Superior temporal gyrus (tissue), 1 donor: Measurements from ENCODE around the gene LTF.

Experiments used
- DNase-seq: peaks from one replicate; pipeline ENCODE4 v3.0.0-alpha.2; 2016; ENCODE audit errors: extremely low spot score

Gene LTF

DNA sequence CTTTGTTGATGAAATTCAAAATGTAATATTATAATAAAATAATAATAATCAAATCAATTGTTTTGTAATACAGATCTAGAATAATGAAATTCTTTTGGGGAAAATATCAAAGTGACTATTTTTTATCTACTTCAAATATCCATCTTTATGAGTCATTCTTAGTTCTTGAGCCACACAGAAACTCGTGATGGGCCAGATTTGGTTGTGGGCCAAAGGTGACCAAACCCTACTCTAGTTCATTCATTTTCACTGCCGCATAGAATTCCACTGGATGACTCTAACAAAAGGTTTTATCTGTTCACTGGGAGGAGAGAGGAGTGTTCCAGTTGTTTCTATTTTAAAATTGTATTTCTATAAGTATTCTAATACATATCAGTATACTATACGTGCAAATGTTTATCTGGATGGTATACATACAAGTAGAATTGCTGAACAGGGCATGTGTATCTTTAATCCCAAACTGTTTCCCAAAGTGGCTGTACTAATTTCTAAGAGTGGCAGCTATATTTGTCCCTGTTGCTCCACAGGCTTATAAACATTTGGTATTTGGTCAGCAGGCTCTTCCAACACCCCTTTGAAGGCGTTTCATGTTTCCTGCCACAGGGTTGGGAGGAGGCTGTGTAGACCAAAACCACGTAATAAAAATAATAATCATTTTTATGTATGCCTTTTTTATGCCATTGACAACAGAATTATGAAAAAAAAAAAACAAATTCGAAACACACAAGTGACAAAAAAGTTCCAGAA is 25.8 kb upstream of the LTF start:
- DNase-seq = no peak

GRCh38 chr3:46489875-46490274 is 25.2 kb upstream of the LTF start:
- DNase-seq = no peak

GRCh38 chr3:46489381-46489780 is 24.7 kb upstream of the LTF start:
- DNase-seq = no peak

DNA sequence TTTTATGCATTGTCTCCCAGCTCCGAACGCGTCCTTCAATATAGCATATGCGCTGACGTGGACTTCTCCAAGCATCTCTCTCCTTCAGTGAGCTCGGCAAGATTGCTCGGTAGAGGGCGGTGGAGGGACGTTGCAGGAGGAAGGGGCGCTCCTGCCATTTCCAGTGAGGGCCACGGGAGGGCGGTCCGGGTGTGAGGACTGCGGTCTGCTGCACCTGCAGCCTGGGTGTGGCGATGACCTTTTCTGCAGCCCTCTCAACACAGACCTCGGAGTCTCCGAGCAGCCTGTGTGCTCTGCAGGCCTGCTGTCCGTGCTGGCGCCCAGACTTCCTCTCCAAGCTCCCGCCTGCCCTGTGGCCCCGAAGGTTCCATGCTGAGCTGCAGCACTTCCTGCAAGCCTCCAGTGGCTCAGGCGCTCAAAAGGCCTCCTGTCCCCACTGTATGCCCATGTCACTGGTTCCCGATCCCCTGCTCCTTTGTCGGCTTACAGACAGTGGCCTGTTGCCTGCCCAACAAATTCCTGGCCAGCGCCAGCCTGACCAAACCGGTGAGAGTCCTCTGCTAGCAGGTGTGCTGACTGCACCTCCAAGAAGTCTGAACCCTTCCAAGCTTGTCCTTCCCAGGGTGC is 24.1 kb upstream of the LTF start:
- peak; percentile 94 for DNase-seq

DNA sequence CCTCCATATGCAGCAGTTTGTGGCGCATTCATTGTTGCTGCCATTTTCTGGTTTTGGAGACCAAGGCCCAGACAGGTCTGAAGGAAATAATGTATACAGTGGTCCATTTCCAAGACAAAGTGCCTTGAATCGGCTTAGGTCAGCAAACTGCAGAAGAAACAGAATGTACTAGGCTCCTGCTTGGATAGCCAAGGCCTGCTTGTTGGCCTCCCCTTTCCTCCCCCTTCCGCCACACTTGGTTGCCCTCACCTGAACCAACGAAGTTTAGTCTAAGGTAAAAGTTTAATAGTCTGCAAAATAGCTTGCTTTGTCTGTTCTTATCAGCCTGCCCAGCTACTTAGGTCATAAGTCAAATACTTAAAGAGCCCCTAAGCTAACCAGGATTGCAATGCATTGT is 21.1 kb upstream of the LTF start:
- no peak for DNase-seq

DNA sequence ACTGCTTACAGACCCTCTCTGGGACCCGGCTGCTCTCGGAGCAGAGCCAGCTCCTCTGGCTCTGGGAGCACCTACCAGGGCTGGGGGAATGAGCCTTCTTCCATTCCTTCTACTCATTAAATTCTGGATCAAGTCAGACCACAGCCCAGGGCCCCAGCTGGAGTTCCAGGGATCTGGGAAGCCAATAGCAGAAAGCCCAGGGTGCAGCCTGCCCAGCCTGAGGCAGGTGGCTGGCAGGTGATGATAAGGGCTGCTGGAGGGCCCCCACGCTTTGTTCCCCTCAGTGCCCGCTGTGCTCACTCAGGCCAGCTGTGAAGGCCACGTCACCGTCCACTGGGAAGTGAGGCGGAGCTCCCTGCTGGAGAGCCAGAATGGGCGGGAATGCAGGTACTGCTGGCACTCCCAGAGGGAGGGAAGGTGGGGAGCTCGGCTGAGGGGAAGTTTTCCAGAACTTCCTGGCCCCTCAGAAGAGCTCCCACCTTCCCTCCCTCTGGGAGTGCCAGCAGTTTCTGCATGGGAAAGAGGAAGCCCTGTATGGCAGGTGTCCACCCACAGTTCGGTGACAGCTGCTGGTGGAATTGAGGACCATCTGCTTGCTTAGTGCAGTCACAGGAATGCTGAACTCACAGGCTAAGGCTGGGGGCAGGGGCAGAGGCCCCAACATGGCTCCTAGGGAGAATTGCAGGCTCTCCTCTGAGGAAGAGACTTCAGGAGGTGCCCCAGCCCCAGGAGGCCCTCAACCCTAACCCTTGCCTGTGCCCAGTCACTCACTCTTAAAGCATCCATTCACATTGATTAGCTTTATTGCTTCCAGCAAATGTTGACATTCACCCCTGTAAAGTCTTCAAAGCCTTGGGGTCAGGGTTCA is 20.4 kb upstream of the LTF start:
- DNase-seq = no peak

DNA sequence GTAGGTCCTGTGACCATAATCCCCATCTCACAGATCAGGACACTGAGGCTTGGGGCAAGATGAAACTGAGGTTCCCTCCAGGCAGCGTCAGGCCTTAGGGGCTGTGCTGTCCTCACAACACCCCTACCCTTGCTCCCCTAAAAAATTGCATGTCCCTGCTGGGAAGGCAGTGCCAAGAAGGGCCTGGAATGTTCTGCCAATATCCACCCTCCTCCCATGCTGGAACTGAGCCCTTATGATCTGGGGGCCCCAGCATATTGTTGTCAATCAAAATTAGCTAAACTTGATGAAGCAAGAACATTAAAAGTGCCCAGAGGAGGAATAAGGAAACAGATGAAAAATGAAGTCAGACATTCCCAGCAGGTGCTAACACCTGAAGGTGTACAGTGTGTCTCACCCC is 19.7 kb upstream of the LTF start:
- DNase-seq = no peak

DNA sequence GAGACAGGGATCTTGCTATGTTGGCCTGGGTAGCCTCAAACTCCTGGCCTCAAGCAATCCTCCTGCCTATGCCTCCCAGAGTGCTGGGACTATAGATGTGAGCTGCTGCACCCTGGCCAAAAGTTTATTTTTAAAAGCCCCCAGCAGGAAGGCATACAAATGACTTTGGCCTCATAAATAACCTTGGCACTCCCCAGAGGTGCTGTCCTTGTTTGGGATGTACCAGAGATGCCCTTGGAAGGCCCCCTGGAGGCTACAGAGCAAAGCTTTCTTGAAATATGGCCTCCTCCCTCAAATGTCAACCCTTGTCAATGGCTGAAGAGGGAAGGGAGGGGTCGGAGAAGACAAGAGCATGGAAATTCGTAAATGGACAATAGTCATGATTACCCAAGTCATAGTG is 19.1 kb upstream of the LTF start:
- DNase-seq = no peak

GRCh38 chr3:46482632-46483350 is 18.1 kb upstream of the LTF start:
- no peak for DNase-seq

DNA sequence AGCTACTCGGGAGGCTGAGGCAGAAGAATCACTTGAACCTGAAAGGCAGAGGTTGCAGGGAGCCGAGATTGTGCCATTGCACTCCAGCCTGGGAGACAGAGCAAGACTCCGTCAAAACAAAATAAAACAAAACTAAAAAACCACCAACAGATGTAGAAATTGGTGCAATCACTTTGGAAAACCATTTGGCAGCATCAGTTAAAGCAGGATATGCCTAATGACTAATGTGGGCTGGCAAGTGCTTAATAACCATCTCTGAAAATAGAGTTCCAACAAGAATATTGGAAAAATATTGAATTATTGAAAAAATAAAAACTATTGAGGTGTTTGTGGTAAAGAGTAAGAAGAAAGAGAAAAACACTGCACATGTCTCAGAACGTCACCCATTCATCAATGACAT is 16.9 kb upstream of the LTF start:
- no peak for DNase-seq

DNA sequence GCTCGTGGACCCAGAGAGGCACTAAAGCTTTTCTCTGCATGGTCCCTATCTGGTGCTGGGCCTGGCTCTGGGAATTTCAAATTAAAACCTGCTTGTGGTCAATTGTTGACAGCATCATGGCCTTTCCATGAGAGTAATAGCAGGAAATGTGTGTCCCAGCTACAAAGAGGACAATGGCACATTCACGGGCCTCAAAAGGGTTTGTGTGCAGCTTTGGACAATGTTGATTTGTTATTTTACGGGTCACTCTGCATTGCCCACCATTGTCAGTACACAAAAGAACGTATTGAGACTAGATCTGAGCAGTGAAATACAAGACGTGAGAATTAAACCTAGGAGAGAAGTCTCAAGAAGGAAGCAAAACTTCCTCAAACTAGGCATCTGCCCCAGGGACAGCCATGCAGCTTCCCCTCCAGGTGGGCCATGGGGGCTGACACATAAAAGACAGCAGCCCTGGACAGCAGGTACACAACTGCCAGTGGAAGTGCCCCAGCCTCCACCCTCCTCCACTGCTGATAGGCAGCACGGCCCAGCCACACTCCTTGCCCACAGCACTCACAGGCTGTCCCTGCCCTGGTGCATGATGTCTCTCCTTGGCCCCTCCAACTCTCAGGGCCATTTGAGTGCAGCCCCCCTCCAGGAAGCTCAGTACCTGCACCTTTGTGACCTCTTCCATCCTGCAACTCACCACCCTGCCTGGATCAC is 15.9 kb upstream of the LTF start:
- peak; percentile 82 for DNase-seq

DNA sequence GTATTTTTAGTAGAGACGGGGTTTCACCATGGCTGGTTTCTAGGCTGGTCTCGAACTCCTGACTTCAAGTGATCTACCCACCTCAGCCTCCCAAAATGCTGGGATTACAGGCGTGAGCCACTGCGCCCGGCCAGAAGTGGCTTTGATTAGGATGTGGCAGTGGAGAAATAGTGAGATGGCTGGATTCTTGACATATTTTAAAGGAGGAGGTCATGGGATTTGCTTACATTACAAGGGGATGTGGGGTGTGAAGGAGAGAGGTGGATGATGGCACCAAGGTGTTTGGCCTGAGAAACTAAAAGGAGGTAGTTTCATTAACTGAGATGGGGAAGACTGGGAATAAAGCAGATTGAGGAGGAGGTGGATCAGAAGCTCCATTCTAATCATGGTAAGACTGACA is 15.0 kb upstream of the LTF start:
- no peak for DNase-seq

DNA sequence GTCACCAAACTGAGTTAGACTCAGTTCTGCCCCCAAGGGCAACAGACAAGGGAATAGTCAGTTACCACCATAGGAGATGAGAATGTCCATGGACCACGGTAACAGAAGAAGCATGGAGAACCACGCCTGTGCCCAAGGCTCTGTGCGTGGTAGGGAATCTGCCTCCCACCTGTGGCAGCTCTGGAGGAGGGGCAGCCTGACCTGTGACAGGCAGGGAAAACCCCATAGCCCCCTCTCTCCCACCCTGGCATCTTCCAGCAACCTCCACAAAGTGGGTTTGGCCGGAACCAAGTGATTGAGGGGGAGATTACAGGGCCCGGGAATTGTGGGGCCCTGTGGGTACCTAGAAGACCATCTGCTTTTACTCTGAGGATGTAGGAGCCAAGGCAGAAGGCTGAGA is 14.3 kb upstream of the LTF start:
- DNase-seq = no peak

- no peak for DNase-seq
These were observed 13.6 kb upstream of the LTF start for GRCh38 chr3:46478341-46478740.

DNA sequence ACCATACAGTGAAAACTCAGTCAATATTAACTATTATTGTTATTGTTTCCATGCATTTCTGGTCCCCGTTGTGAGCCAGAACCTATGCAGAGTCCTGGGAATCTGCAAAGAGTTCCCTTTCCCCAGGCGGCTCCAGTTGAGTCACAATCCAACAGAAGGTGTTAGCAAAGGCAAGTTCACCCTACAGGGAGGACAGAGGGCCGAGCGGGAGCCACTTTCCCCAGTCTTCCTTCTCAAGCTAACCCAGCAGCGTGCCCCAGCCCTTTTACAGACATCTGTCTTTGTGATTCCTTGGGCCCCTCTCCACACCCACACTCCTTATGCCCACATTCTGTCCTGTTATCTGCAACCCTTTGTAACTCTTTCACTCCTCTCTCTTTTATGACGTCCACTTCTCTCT is 13.1 kb upstream of the LTF start:
- no peak for DNase-seq

DNA sequence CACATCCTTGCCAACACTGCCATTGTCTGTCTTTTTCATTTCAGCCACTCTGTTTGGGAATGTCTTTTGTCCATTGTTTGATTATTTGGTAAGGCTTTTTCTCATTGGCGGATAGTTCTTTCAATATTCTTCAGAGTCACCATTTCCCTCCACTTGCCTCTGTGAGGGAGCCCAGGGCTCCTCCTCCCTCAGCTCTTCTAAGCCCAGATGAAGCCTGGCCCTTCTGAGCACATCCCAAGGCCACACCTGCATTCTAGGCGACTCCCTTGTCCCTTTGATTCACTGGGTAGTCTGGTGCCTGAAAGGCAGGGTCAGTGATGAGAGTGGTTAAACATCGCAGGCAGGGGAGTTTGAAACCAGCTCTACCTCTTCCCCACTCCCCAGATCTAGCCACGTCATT is 12.4 kb upstream of the LTF start:
- DNase-seq = no peak

DNA sequence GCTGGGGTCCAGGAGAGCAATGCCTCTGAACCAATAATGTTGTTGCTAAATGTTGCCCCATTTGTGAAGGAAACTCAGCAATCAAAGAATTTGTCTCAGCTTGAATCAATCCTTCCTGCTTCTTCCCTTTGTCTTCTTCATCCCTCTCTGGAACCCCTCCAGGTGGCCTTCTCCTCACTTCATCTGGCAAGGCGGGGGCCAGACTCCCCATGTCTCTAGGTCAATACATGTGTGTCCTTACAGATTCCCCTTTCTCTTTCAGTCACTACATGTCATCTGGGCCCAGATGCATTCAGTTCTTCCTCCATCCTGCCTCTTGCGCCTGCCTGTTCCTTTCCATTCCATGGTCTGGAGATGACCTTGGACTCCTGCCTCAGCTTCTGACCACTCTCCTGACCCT is 8.0 kb upstream of the LTF start:
- DNase-seq = no peak

- no peak for DNase-seq
These were observed 6.7 kb upstream of the LTF start for GRCh38 chr3:46471371-46471914.

DNA sequence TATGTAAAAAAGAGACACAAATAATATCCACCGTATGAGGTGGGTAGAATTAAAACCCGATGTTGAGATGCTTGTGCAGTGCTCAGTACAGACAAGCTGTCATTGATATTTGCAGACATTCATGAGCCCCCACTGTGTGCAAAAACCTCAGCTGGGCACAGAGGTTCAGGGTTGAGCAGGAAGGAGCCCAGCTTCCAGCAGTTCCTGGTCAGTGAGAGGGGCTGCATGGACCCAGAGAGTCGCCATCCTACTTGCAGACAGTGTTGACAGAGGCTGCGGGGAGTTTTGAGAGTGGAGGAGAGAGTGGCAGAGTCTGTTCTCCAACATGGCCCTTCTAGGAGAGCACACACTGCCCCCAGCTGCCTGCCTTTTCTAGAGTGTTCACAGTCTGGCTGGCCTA is 6.1 kb upstream of the LTF start:
- DNase-seq = no peak

- no peak for DNase-seq
These were observed 5.1 kb upstream of the LTF start for GRCh38 chr3:46469680-46470357.
